HCT116 (cell line): Measurements from ENCODE around the gene ADRM1. TPM values are rescaled to one million over a fixed set of nuclear protein-coding genes. Genes with fewer than 3 reads are reported as not detected.

Source experiments
- ATAC-seq: fragments of 200-7000 bp; cut with Tn5 transposase; 2 replicates; pipeline ENCODE4 v1.9.1; 2020; ENCODE audit warnings: mild to moderate bottlenecking, moderate library complexity
- BruUV-seq: library from RNA; stranded (reverse); fragments of 400-500 nt; replicated peaks from 2 replicates; lab custom pipeline; 2021; lab: Mats Ljungman, UMichigan
- CTCF ChIA-PET: fragments of 300-600 bp; sonication (Branson Sonifier 250); formaldehyde crosslinking; loops from one replicate; lab custom pipeline; 2021; ENCODE audit warnings: antibody characterized with exemption; lab: Charles Lee
- POLR2A ChIA-PET: fragments of 300-600, 350-600 bp; sonication (Branson Sonifier 250); formaldehyde crosslinking; loops from one replicate; lab custom pipeline; 2021; ENCODE audit warnings: antibody characterized with exemption; lab: Charles Lee
- RAD21 ChIA-PET, 2 experiments: fragments of 300-600 bp; sonication (Branson Sonifier 250); formaldehyde crosslinking; loops; one replicate each; lab custom pipeline; 2023; ENCODE audit warnings: low total read pairs in 2 of 2; ENCODE audit not compliant: uncharacterized antibody in 2 of 2, unreplicated experiment in 2 of 2, low non-redundant PET in 1 of 2; lab: Charles Lee
- DNase-seq: peaks from one replicate; pipeline ENCODE4 v3.0.0-alpha.2; 2010; ENCODE audit warnings: low read depth, low spot score
- H2AFZ ChIP-seq: fragments of 200-600 bp; shearing (Covaris generic), sonication (generic); 2 replicates; pipeline ENCODE4 v1.6.1; 2017; ENCODE audit warnings: low read depth, mixed run types, mixed read lengths, antibody characterized with exemption, low read length; ENCODE audit not compliant: poor library complexity, severe bottlenecking
- H3K27ac ChIP-seq: 2 replicates; pipeline ENCODE4 v1.5.1; 2012; ENCODE audit warnings: low read depth, low read length
- H3K27me3 ChIP-seq: fragments of 200-600 bp; sonication (generic); 2 replicates; pipeline ENCODE4 v1.6.1; 2016; ENCODE audit warnings: mixed run types, low read length, mixed read lengths; ENCODE audit not compliant: insufficient read depth
- H3K36me3 ChIP-seq, 2 experiments: fragments of 200-500 bp in 1 of 2; fragments of 200-600 bp in 1 of 2; sonication (Bioruptor generic) in 1 of 2; sonication (generic) in 1 of 2; 2 replicates each; pipeline versions ENCODE4 v1.5.1 to v1.6.1; 2014 to 2016; ENCODE audit warnings: low read length in 2 of 2, inconsistent platforms in 1 of 2, mixed read lengths in 1 of 2, mixed run types in 1 of 2; ENCODE audit not compliant: insufficient read depth in 2 of 2, control insufficient read depth in 1 of 2
- H3K4me1 ChIP-seq, 2 experiments: fragments of 200-600 bp in 1 of 2; sonication (generic) in 1 of 2; 2 replicates each; pipeline versions ENCODE4 v1.5.1 to v1.6.1; 2012 to 2017; ENCODE audit warnings: low read length in 2 of 2, inconsistent platforms in 1 of 2, mild to moderate bottlenecking in 1 of 2, mixed read lengths in 1 of 2, mixed run types in 1 of 2, moderate library complexity in 1 of 2; ENCODE audit not compliant: insufficient read depth in 2 of 2, control insufficient read depth in 1 of 2
- H3K4me2 ChIP-seq: fragments of 200-600 bp; sonication (generic); 2 replicates; pipeline ENCODE4 v1.6.1; 2017; ENCODE audit warnings: mixed run types, low read length, mixed read lengths
- H3K4me3 ChIP-seq, 2 experiments: fragments of 200-600 bp in 1 of 2; sonication (generic) in 1 of 2; replicated peaks in 1 of 2; 2 replicates each; pipeline ENCODE4 v1.5.1; 2011 to 2016; ENCODE audit warnings: low read length in 2 of 2, control low read depth in 1 of 2, low read depth in 1 of 2, mild to moderate bottlenecking in 1 of 2, mixed read lengths in 1 of 2, mixed run types in 1 of 2
- H3K79me2 ChIP-seq: fragments of 200-600 bp; sonication (generic); 2 replicates; pipeline ENCODE4 v1.6.1; 2017; ENCODE audit warnings: mild to moderate bottlenecking, mixed run types, low read length, moderate library complexity, mixed read lengths; ENCODE audit not compliant: insufficient read depth
- H3K9ac ChIP-seq: fragments of 200-600 bp; sonication (generic); 2 replicates; pipeline ENCODE4 v1.6.1; 2016; ENCODE audit warnings: low read length, mixed read lengths
- H3K9me2 ChIP-seq: fragments of 200-600 bp; sonication (generic), shearing (Covaris generic); 2 replicates; pipeline ENCODE4 v1.6.1; 2017; ENCODE audit warnings: mixed run types, mild to moderate bottlenecking, moderate library complexity; ENCODE audit not compliant: insufficient read depth
- H3K9me3 ChIP-seq, 2 experiments: fragments of 200-500 bp in 1 of 2; fragments of 200-600 bp in 1 of 2; sonication (Bioruptor generic) in 1 of 2; sonication (generic) in 1 of 2; 2 replicates each; pipeline ENCODE4 v1.6.1; 2014 to 2017; ENCODE audit warnings: low read length in 2 of 2, mixed read lengths in 2 of 2, inconsistent platforms in 1 of 2, low read depth in 1 of 2, mild to moderate bottlenecking in 1 of 2, mixed run types in 1 of 2, moderate library complexity in 1 of 2; ENCODE audit not compliant: control insufficient read depth in 1 of 2, insufficient read depth in 1 of 2
- H4K20me1 ChIP-seq: fragments of 200-600 bp; sonication (generic), shearing (Covaris generic); 2 replicates; pipeline ENCODE4 v1.6.1; 2017; ENCODE audit warnings: mixed run types, mild to moderate bottlenecking, moderate library complexity; ENCODE audit not compliant: insufficient read depth
- CBX3 ChIP-seq: IDR thresholded peaks from 2 replicates; pipeline ENCODE4 v1.6.1; 2012; ENCODE audit warnings: low read depth
- EGR1 ChIP-seq: IDR thresholded peaks from 2 replicates; pipeline ENCODE4 v1.6.1; 2012; ENCODE audit warnings: low read depth
- ELF1 ChIP-seq: IDR thresholded peaks from 2 replicates; pipeline ENCODE4 v1.6.1; 2012; ENCODE audit warnings: low read depth, borderline replicate concordance
- EZH2phosphoT487 ChIP-seq: fragments of 200-600 bp; IDR thresholded peaks from 2 replicates; pipeline ENCODE4 v1.6.1; 2018; ENCODE audit warnings: antibody characterized with exemption, borderline replicate concordance
- FOSL1 ChIP-seq: IDR thresholded peaks from 2 replicates; pipeline ENCODE4 v1.6.1; 2012; ENCODE audit warnings: low read depth
- POLR2AphosphoS5 ChIP-seq: IDR thresholded peaks from 2 replicates; pipeline ENCODE4 v1.6.1; 2011; ENCODE audit warnings: mild to moderate bottlenecking, low read depth, low read length, moderate library complexity
- SIN3A ChIP-seq: IDR thresholded peaks from 2 replicates; pipeline ENCODE4 v1.6.1; 2012; ENCODE audit warnings: low read depth
- SP1 ChIP-seq: IDR thresholded peaks from 2 replicates; pipeline ENCODE4 v1.6.1; 2012; ENCODE audit warnings: low read depth
- YY1 ChIP-seq: IDR thresholded peaks from 2 replicates; pipeline ENCODE4 v1.6.1; 2011; ENCODE audit warnings: low read length, low read depth, moderate library complexity, mild to moderate bottlenecking; ENCODE audit not compliant: insufficient replicate concordance; ENCODE audit errors: extremely low read depth
- intact Hi-C: fragments of 100-400 bp; cut with micrococcal nuclease; formaldehyde crosslinking; loops from 2 replicates; pipeline ENCODE4 v1.10.0; 2022
- total RNA-seq: library from RNA; stranded (reverse); gene quantifications from one replicate; pipeline ENCODE4 v1.2.1, GENCODE V29; 2021; ENCODE audit not compliant: unreplicated experiment
- TF ChIP-seq, protein P1 (sequence below): IDR thresholded peaks from 2 replicates; pipeline ENCODE4 v1.6.1; 2011; ENCODE audit warnings: mild to moderate bottlenecking, low read length, moderate library complexity; ENCODE audit not compliant: insufficient replicate concordance; ENCODE audit errors: extremely low read depth
- TF ChIP-seq, protein P2 (sequence below): IDR thresholded peaks from 2 replicates; pipeline ENCODE4 v1.6.1; 2012
- TF ChIP-seq, protein P3 (sequence below): IDR thresholded peaks from 2 replicates; pipeline ENCODE4 v1.6.1; 2012; ENCODE audit warnings: low read depth

The ADRM1 gene
- total RNA-seq, 1 experiment from 2014 or later: 158 TPM

DNA sequence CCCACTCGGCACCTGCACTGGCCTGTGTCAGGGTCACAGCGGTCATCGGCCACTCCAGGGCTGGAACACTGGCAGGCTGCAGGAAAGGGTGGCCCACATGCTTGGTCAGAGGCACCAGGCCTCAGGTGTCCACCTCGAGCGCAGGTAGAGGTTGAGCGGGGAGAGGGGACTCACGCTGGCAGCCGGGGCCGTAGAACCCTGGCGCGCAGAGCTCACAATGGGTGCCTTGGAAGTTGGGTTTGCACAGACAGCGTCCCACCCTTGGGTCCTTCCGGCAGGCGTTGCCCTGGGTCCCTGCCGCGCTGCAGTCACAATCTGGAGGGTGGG, 35.5 kb downstream of the ADRM1 start:
- POLR2A ChIA-PET: no interaction called here
- Histone ChIP-seq H3K79me2 (peaks cover 5% of the 10 kb centered on the region; the same call in 1 of the 2 replicates), H2AFZ (no peak overlapping the region), H3K27me3 (no peaks in the 10 kb centered on the region), H3K9me3 (no peaks in the 10 kb centered on the region), H3K36me3 (peaks cover 26 to 40% of the 10 kb centered on the region in 2 experiments; a peak in 3 of 4 replicates), H3K4me2 (no peak overlapping the region), H3K4me1 (no peaks in the 10 kb centered on the region), H3K9me2 (no peaks in the 10 kb centered on the region), H3K4me3 (no peak overlapping the region), H3K27ac (no peak overlapping the region), H3K9ac (no peak overlapping the region), H4K20me1 (no peaks in the 10 kb centered on the region; the same call in 1 of the 2 replicates)
- no peak for TF ChIP-seq SIN3A
- no peak for TF ChIP-seq POLR2AphosphoS5
- TF ChIP-seq, protein P1, sequence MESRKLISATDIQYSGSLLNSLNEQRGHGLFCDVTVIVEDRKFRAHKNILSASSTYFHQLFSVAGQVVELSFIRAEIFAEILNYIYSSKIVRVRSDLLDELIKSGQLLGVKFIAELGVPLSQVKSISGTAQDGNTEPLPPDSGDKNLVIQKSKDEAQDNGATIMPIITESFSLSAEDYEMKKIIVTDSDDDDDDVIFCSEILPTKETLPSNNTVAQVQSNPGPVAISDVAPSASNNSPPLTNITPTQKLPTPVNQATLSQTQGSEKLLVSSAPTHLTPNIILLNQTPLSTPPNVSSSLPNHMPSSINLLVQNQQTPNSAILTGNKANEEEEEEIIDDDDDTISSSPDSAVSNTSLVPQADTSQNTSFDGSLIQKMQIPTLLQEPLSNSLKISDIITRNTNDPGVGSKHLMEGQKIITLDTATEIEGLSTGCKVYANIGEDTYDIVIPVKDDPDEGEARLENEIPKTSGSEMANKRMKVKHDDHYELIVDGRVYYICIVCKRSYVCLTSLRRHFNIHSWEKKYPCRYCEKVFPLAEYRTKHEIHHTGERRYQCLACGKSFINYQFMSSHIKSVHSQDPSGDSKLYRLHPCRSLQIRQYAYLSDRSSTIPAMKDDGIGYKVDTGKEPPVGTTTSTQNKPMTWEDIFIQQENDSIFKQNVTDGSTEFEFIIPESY: no peak
- TF ChIP-seq EGR1: no peak
- DNase-seq (no peak), ATAC-seq (no peak)
- no TSS peak for BruUV-seq
- RAD21 ChIA-PET: no interaction called here
- CTCF ChIA-PET: no interaction called here
- intact Hi-C loops: no loop called here

DNA sequence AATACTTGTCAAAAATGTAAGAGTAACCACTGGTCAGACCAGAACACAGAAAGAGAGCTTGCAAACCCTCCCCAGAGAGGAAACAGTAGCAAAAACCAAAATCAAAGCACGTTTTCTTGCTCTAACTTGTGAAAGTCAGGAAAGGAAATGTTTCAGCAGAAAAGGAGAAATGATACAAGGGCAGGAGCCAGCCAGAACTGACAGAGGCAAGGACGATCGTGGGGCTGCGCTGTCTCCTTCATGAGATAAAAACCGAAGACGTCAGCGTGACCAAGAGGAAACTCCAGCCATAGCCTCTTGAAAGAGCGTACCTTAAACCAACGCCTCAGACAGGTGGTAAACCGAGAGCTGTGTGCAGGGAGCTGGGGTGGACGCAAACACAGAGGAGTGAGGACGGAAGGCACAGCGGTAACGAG, 36.9 kb downstream of the ADRM1 start:
- intact Hi-C loops: no loop called here
- Histone ChIP-seq H3K4me1 (no peaks in the 10 kb centered on the region), H3K79me2 (peaks cover 5% of the 10 kb centered on the region; the same call in 1 of the 2 replicates), H3K36me3 (peaks cover 30 to 42% of the 10 kb centered on the region in 2 experiments; a peak in 3 of 4 replicates), H3K9me2 (no peaks in the 10 kb centered on the region), H4K20me1 (no peaks in the 10 kb centered on the region; the same call in 1 of the 2 replicates), H2AFZ (no peak overlapping the region), H3K9ac (no peak overlapping the region), H3K4me3 (no peak overlapping the region), H3K27ac (no peak overlapping the region), H3K9me3 (no peaks in the 10 kb centered on the region), H3K27me3 (no peaks in the 10 kb centered on the region), H3K4me2 (no peak overlapping the region)
- ChIA-PET POLR2A (no interaction called here), CTCF (no interaction called here), RAD21 (no interaction called here)
- no peak for ATAC-seq
- BruUV-seq: no TSS peak
- no peak for DNase-seq
- no peak for TF ChIP-seq POLR2AphosphoS5
- TF ChIP-seq, protein P1: no peak
- TF ChIP-seq ELF1: no peak
- no peak for TF ChIP-seq FOSL1
- no peak for TF ChIP-seq YY1
- TF ChIP-seq EZH2phosphoT487: no peak
- TF ChIP-seq, protein P2, sequence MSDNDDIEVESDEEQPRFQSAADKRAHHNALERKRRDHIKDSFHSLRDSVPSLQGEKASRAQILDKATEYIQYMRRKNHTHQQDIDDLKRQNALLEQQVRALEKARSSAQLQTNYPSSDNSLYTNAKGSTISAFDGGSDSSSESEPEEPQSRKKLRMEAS: no peak
- no peak for TF ChIP-seq SP1
- no peak for TF ChIP-seq CBX3
- TF ChIP-seq, protein P3, sequence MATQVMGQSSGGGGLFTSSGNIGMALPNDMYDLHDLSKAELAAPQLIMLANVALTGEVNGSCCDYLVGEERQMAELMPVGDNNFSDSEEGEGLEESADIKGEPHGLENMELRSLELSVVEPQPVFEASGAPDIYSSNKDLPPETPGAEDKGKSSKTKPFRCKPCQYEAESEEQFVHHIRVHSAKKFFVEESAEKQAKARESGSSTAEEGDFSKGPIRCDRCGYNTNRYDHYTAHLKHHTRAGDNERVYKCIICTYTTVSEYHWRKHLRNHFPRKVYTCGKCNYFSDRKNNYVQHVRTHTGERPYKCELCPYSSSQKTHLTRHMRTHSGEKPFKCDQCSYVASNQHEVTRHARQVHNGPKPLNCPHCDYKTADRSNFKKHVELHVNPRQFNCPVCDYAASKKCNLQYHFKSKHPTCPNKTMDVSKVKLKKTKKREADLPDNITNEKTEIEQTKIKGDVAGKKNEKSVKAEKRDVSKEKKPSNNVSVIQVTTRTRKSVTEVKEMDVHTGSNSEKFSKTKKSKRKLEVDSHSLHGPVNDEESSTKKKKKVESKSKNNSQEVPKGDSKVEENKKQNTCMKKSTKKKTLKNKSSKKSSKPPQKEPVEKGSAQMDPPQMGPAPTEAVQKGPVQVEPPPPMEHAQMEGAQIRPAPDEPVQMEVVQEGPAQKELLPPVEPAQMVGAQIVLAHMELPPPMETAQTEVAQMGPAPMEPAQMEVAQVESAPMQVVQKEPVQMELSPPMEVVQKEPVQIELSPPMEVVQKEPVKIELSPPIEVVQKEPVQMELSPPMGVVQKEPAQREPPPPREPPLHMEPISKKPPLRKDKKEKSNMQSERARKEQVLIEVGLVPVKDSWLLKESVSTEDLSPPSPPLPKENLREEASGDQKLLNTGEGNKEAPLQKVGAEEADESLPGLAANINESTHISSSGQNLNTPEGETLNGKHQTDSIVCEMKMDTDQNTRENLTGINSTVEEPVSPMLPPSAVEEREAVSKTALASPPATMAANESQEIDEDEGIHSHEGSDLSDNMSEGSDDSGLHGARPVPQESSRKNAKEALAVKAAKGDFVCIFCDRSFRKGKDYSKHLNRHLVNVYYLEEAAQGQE: no peak
